NCI-H345 treated with DMSO at 0.1 percent for 48 hours (cell line): ENCODE results near the gene FRK.
"Not testable (repeated sequence)": the region's sequence is repeated elsewhere in the genome, so short reads cannot be mapped to it uniquely, and the experiment has no call there.

Experiments
- DNase-seq: peaks from one replicate; lab custom pipeline; 2025; ENCODE audit not compliant: unreplicated experiment; lab: John Stamatoyannopoulos, UW

FRK gene

DNA sequence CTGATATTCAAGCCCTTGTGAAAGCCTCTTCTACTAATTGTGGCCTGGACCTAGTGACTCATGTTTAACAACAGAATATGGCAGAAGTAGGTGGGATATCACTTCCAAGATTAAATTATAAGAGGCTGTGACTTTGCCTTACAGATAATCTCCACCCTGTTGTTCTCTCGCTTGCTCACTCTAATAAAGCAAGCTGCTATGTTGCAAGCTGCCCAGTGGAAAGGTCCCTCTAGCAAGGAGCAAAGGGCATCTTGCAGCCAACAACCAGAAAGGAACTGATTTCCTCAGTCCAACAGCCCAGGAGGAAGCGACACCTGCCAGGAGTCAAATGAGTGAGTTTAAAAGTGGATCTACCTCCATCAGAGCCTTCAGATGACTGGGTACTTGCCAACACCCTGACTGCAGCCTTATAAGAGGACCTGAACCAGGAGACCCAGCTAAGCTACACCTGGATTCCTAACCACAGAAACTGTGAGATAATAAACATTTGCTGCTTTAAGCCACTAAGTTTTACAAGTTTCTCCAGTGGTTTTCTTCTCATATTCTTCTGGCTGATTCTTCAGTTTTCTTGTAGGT lies 112.6 kb downstream of the FRK start:
- no peak for DNase-seq

DNA sequence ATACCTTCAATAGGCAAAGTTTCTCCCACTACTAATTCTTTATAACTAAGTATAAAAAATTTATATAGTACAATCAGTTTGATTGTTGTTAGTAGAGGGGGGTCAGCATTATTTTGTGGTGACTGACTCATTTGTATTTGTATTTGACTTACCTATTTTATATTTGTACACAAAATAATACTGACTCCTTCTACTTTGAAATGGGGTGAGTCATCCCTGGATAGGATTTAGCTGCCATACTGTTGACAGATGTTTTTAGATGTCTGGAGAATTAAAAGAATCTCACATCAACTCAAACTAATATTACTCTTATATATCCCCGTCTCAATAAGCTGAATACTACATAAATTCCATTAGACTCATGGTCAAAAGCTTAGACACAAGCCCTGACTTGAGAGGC lies 114.9 kb downstream of the FRK start:
- no peak for DNase-seq

DNA sequence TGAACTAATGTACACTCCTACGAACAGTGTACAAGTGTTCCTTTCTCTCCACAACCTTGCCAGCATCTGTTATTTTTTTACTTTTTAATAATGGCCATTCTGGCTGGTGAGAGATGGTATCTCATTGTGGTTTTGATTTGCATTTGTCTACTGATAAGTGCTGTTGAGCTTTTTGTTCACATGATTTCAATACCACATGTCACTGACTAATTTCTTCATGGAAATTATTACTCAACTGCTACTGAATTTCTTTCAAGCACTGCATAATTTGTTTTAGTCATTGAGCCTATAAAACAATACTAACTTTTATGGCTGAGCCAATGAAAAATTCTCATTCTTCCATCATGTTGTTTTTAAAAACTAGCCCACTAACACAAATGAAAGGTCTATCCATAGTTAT lies 115.4 kb downstream of the FRK start:
- DNase-seq = no peak

DNA sequence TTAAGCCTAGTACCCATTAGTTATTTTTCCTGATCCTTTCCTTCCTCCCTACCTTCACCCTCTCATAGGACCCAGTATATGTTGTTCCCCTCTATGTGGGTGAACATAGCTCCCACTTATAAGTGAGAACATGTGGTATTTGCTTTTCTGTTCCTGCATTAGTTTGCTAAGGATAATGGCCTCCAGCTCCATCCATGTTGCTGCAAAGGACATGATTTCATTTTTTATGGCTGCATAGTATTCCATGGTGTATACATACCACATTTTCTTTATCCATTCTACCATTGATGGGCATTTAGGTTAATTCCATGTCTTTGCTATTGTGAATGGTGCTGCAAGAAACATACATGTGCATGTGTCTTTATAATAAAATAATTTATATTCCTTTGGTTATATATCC lies 115.9 kb downstream of the FRK start:
- not testable (repeated sequence) for DNase-seq

GRCh38 chr6:115937502-115937901 lies 123.2 kb downstream of the FRK start:
- not testable (repeated sequence) for DNase-seq

DNA sequence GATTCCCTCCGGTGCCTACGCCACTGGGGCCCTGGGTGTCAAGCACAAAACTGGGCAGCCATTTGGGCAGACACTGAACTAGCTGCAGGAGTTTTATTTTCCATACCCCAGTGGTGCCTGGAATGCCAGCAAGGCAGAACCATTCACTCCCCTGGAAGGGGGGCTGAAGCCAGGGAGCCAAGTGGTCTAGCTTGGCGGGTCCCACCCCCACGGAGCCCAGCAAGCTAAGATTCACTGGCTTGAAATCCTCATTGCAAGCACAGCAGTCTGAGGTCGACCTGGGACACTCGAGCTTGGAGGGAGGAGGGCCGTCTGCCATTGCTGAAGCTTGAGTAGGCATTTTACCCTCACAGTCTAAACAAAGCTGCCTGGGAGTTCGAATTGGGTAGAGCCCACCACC lies 125.3 kb downstream of the FRK start:
- no peak for DNase-seq

DNA sequence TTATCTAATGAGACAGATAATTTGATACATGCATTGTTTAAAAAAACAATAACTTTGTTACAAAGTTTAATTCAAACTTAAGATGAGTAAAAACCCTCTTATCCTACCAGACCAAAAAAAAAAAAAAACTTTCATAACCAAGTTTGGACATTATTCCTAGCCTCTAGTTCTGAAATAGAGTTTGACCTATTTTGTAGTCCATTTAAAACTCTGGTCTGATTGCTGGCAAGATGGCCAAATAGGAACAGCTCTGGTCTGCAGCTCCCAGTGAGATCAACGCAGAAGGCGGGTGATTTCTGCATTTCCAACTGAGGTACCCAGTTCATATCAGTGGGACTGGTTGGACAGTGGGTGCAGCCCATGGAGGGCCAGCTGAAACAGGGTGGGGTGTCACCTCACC lies 125.9 kb downstream of the FRK start:
- no peak for DNase-seq

DNA sequence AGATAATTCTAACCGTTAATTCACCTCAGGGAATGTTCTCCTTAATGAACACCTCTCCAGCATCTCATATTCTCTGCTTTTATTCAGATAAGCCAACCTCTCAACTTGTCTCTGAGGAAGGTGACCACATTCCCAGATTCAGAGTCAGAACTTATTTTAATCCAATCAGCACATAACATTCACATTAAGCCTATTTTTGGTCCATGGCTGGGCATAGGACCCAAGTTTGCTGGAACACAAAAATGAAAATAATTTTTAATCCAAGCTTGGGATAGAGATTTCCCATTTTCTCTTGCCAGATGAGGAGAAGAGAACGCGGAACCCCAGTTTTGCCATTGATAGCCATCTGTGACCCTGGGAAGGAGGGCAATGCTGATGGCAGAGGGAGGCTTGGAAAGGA lies 126.5 kb downstream of the FRK start:
- DNase-seq = no peak

- no peak for DNase-seq
Observed at GRCh38 chr6:115932481-115932880, 128.2 kb downstream of the FRK start.

DNA sequence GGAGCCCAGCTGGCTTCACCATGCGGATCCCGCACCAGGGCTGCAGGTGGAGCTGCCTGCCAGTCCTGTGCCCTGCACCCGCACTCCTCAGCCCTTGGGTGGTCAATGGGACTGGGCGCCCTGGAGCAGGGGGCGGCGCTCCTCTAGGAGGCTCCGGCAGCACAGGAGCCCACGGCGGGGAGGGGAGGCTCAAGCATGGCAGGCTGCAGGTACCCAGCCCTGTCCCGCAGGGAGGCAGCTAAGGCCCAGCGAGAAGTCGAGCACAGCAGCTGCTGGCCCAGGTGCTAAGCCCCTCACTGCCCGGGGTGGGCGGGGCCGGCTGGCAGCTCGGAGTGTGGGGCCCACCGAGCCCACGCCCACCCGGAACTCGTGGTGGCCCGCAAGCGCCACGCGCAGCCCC lies 132.7 kb downstream of the FRK start:
- not testable (repeated sequence) for DNase-seq

DNA sequence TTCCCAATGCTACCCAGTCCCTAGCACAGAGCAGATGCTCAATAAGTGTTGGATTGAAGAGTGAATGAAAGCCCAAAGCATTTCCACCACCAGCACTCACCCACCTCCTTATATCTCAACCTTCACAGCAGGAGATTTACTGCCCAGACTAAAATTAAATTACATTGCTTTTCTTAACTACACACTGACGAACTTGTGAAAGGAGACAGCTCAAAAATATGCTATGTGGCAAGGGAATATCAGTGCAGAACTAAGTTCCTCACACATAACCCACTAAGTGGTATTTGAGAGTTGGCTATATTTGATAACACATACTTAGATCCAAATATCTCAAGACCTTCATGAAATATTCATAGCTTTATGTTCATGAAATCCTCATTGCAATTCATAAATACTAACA lies 137.7 kb downstream of the FRK start:
- DNase-seq = no peak

DNA sequence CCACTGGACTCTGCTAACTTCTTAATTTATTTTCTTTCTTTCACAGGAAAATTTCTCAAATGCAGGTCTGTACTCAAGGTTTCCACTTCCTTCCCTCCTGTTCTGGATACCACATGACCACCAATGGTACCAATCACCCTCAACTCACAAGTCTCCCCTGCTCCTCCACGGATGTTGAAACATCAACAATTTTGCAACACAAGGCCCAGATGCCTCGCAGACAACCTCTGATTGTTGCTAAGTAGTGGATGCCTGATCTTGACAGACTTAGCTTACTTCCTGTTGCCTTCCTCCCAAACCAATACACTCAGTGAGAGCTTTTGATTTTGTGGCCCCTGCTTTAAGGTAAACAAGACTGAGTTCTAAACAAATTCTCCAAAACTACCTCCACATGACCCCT lies 146.6 kb downstream of the FRK start:
- no peak for DNase-seq

DNA sequence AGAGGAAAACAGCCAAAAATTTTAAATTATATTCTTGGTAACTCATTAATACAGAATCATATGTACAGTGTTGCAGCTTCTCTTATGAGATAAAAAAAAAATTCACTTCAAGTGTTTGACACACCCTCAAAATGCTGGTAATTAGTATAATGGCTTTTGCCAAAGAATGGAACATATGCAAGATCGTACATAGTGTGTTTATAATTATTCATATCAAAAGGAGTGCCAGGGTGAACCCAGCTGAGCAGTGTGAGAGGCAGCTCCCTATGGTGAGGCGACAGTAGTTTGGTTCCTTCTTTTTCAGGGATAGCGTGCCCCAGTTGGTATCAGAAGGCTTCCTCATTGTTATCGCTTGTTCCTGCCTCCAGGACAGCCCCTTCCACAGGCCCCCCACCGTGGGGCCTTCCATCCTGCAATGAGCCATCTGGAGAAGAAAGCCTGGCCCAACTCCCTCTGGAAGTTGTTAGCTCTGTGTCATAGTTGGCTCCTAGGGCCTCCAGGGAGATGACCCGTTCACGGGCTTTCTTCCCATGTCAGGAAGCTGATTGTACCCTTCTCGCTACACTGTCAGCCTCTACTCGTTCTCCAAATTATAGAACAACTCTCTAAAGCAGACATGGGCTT lies 150.7 kb downstream of the FRK start:
- no peak for DNase-seq

DNA sequence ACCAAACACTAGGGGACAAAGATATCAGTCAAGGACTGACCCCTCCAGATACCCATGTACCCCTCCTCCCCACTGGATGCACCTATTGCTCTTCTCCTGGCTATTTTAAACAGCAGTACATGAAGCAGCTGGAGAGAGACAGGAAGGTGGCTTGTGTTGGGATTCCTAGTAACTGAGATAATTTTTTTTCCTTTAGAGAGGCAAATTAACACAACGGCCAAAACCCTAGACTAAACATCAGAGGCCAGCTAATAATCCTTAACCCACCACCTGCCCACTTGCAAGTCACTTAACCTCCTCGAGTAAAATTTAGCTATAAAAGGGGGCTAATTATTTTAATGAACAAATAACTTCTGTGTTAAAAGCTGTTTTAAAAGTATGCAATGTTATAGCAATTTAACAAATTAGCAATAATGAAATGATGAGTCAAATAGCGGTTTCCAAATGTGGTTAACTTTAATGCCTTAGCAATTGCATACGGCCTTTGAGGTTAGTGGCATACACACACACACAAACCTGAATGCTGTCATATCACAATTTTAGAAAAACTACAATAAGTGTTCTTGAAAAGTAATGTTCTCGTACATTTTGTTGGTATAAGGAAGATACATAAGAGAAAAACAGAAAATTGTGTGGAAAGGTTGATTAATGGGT lies 151.7 kb downstream of the FRK start:
- no peak for DNase-seq

GRCh38 chr6:115905471-115905870 lies 155.2 kb downstream of the FRK start:
- no peak for DNase-seq

DNA sequence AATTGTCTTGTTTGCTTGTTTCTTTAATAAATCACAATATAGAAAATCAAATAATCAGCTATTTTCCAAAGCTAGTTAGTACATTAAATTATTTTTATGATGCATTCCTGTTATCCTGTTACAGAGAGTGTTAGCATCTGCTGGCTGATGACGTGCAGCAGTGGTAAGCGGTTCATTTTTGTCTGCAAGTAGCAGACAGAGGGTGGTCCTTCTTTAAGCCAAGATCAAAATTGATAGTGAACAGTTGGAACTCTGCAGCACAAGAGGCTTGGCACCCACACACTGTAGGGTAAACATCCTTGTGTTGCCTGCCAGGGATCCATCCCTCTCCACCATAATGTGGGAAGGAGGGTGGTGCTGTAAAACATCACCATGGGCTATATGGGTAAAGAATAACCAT lies 158.3 kb downstream of the FRK start:
- DNase-seq = no peak

DNA sequence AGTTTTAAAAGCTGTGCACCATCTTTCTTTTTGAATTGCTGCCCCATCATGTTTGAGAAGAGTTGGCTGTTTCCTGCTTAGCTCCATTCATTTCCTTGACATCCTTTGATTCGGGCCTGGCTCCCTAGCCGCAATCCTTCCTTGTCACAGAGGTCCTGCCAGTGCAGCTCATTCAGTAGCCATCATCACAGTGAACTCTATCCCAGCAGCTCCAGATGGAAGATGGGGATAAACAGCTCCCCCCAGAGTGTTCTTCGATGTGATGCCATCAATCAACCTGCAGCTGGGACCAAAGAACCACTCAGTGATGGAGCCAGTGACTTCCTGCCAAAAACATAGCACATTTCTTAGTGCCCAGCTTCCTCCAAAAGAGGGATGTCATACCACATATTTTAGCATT lies 158.8 kb downstream of the FRK start:
- no peak for DNase-seq

DNA sequence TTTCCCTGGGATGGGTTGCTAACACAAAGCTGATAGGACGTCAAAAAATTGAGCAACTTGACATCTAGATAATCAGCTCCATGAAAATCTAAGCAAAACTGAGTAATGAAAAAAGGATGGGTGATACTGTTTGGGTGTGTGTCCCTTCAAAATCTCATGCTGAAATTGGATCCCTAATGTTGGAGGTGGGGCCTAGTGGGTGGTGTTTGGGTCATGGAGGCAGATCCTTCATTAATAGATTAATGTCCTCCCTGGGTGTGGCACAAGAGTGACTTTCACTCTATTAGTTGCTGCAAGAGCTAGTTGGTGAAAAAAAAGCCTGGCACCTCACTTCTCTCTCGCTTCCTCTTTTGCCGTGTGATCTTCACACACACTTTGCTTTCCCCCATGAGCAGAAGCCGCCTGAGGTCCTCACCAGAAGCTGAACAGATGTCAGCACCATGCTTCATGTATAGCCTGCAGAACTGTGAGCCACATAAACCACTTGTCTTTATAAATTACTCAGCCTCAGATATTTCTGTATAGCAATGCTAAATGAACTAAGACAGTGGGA lies 160.9 kb downstream of the FRK start:
- DNase-seq = no peak

GRCh38 chr6:115898246-115898645 lies 162.4 kb downstream of the FRK start:
- no peak for DNase-seq

DNA sequence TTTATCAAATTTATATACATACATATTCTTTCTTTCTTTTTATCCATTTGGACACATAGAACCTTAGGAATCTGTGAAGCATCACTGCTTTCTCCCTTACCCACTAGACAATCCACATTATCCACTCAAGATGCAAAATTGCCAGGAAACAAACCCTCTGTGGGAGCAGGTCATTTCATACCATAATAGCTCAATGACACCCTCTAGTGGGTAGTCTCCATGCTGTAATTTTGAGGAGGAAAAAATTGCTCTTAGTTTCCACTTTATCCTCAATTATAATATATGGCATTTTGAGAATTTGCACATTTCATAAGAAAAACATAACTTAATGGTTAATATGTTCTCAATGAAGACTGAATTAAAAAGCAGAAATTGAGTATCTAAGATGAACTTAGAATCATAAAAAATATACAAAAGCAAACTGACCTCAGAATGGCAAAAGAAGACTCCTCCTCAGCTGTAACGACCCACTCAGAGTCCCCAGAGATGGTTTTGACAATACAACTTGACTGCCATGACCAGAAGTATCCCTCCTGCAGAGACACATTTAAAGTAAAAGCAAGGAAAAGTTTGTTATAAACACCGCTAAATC lies 164.1 kb downstream of the FRK start:
- peak; percentile 16 for DNase-seq

GRCh38 chr6:115894426-115894992 lies 166.2 kb downstream of the FRK start:
- DNase-seq = no peak

DNA sequence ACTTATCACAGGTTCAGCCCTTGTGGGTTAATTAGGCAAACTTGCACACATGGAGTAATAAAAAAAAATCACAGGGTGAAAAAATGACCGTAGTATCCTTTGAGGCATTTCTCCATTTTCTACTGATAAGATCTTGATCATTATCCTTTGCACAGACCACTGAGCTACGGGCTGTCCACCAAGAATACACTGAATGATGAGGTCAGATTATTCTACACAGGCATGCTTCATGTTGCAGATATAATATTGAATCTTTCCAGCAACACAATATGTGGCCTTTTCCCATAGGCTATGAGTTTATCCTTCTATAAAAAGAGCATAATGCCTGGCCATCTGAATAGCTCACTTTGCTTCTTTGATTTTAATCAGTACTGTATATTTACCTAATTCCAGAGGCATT lies 168.9 kb downstream of the FRK start:
- no peak for DNase-seq
